NCI-H526 (cell line): ENCODE results near the gene ABHD2.

Experiments used
- DNase-seq, 2 experiments: peaks; one replicate each; lab custom pipeline; 2025; lab: John Stamatoyannopoulos, UW

Gene ABHD2

GRCh38 chr15:89167267-89168176, 79.3 kb downstream of the ABHD2 start:
- DNase-seq, result no peak

- DNase-seq, result no peak
Measured at GRCh38 chr15:89168316-89168833, 80.1 kb downstream of the ABHD2 start.

DNA sequence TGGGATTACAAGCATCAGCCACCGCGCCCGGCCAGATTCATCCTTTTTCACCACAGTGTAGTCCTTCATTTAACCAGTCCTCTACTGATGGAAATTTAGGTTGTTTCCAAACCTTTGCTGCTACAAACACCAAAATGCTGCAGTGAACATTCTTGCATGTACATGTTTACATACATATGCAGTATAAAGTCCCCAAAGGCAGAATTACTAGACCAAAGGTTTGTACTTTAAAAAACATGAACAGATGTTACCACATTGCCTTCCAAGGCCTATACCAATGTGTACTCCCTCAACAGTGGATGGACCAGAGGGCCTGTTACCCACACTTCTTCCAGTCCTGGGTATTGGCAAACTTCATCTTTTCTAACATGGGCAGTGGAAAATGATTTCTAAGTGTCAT, 82.1 kb downstream of the ABHD2 start:
- DNase-seq, result no peak

GRCh38 chr15:89171136-89172072, 83.1 kb downstream of the ABHD2 start:
- peak; percentile 51 to 79 for DNase-seq

- DNase-seq, result no peak
Measured at GRCh38 chr15:89172921-89173320, 84.7 kb downstream of the ABHD2 start.

- no peak for DNase-seq
Measured at GRCh38 chr15:89174476-89174875, 86.2 kb downstream of the ABHD2 start.

DNA sequence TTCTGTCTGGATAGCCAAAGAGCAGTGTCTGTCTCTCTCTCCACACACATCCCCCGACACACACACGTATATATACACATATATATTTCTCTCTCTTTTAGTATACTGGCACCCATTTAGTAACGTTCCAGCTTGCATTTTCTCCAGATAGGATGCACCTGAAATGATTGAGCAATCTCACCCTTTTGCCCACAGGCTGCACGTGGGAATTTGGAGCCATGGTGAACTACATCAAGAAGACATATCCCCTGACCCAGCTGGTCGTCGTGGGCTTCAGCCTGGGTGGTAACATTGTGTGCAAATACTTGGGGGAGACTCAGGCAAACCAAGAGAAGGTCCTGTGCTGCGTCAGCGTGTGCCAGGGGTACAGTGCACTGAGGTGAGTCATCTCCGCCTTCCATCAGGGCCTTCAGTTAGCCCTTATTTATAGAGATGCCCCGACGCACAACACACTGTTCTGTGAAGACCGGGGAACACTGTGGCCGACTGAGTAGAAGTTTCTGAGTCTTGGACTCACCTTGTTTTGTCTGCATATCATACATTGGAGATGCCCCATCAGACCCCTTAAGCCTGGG, 87.4 kb downstream of the ABHD2 start:
- no peak for DNase-seq

DNA sequence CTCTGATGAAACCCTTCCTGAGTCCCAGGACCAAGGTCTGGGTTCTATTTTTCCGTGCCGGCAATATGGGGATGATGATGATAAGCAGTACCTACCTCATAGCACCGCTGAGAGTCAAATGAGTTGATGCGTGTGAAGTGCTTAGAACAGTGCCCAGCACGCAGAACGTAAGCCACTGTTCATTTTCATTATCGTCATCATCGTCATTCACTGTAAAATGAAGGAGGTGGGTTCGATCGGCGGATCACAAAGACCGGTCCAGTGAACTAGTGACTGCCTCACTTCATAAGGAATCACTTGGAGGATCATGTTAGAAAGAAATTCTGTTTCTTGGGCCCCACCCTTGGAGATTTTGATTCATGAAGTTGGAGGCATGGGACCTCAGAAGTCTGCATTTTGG, 88.9 kb downstream of the ABHD2 start:
- DNase-seq, result no peak

GRCh38 chr15:89177633-89178306, 89.5 kb downstream of the ABHD2 start:
- DNase-seq, result peak; percentile 40 to 74

DNA sequence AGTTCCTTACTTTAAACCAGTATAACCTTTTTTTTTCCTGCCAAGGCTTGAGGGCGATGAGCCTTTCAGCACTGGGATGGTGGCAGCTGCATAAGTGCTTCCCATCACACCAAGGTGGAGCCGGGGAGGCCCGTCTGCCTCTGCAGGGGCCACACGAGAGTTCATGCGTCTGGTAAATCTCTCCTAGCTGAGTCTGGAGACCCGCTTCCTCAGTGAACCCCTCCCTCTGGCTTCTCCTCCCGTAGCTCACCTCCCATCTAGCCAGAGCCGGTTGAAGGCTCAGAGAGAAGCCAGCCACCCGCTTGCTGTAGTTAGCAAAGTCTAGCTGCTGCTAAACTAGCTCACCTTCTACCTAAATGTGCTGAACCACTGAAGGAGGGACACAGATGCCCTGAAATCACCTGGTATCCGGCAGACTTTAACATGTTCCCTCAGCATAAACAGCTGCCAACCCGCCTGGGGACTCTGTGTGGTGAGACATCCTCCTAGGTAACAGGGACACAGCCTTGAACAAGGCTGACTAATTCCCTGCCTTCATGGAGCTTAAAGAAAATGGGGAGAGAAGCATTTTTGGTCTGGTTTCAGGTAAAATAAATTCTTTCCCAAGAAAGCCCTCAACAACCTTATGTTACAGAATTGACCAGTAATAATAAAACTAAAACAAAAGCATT, 90.2 kb downstream of the ABHD2 start:
- DNase-seq, result no peak

DNA sequence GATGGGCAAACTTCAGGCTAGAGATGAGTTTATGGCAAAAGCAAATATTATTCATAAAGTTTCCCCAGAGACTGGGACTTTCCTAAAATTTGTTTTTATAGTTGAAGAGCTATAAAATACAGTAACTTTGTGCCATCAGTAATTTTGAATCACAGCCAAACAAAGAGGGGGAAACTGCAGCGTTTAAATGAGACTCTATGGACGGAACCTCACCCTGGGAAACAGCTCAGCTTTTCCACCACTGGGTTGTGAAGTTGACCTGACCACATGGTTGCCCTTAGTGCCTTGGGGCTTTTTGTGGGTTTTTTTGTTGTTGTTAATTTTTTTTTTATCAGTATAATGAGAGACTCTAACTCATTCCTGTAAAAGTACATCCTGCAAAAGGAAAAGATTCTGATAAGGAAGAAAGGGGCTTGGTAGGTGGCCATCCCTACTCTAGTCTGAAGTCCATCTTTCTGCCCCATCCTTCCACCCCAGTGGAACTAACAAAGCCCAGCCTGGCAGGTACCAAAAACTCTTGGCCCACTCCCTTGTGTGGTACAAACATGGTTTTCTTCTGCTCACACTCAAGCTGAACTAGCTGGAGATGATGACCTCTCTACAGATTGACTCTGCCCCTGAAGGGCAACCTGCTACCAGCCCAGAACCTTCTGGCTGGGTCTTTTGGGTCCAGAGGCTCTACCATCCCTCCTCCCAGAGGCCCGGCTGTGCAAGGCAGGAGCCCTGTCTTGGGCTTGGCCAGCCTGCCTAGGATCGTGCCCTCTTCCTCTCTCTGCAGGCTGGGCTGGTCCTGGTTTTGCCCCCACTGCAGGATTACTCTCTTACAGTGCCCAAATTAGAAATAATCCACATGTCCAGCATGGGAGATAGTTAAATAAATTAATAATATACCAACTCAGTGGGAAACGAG, 92.0 kb downstream of the ABHD2 start:
- no peak for DNase-seq

DNA sequence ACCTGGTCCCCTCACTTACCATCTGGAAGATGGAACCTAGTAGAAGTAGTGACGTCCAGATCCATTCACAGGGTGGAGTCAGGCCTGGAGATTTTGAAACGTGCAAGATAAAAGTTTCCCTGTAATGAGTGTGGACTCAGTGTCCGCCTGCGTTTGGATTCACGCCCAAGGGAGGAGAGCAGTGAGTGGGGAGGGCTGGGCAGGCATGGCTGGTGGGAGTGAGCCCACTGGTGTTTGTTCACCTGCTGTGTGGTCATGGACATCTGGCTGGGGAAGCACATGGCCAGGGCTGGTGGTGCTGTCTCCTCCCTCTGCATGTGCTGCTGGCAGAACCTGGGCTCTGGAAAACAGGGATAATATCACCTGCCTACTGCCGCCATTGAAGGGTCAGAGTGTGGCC, 96.1 kb downstream of the ABHD2 start:
- no peak for DNase-seq

- no peak for DNase-seq
Measured at GRCh38 chr15:89184886-89185526, 96.8 kb downstream of the ABHD2 start.

DNA sequence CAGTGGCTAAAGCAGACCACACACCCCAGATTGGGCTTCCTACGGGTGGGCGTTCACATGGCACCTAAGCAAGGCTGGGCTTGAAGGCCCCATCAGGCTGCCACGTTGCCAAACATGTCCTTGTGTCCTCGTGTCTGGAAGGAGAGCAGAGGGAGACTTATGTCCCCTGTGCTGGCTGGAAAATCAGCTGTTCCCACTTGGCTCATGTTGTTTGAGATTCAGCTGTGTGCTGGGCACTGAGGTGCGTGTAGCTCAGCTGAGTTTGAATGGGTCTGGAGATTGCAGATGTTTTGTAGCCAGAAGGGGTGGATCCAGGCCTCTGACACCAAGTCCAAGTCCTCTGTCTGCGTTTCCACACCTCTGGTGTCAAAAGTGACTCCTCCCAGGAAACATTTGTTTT, 98.5 kb downstream of the ABHD2 start:
- DNase-seq, result no peak

DNA sequence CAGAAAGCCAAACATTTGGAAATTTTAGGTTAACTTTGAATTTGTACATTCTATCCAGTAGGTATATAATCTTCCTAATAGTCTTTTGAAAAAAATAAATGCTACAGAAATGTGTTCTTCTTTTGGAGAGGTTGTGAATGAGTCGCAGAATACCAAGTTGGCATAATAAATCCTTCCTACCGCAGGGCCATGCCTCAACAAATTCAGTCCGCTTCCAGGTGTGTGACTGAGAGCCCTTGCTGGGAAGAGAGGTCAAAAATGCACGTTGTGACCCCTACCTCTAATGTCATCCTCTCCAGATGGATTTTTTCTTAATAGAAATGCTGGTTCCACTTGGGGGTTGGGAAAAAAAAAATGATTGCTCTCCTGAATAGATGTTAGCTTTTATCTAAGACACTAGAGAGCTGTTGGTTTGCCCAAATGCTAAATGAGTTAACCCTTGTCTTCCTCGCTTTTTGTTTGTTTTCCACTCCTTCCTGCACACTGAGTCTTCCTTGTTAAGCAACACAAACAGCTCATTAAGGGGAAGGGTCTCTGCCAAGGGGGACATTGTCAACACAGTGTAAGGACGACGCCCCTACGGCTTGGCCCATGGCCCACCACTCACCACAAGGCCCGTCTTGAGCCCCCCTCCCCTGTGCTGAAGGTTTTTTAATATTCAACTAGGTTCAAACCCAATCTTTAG, 99.2 kb downstream of the ABHD2 start:
- DNase-seq, result no peak

DNA sequence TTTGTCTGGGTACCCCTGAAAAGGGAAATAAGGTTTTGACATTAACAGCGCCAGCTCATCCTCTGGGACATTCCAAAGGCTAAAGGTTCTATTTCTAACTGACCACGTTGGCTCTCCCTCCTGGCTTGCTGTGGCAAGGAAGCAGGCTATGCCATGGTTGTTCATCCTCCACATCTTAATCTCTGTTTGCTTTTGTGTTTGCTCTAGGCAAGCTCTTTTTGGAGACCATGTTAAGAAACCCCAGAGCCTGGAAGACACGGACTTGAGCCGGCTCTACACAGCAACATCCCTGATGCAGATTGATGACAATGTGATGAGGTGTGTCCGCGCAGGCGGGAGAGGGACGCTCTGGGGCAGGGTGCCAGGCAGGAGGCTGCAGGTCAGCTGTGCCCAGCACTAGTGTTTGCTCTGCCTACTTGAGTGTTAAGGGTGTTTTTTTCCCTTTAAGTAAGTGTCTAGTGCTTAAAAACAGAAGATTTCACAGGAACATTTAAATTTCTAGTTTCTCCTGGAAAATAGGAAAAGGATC, 99.8 kb downstream of the ABHD2 start:
- no peak for DNase-seq

GRCh38 chr15:89192136-89192535, 103.9 kb downstream of the ABHD2 start:
- no peak for DNase-seq

GRCh38 chr15:89192766-89193165, 104.5 kb downstream of the ABHD2 start:
- DNase-seq, result no peak

DNA sequence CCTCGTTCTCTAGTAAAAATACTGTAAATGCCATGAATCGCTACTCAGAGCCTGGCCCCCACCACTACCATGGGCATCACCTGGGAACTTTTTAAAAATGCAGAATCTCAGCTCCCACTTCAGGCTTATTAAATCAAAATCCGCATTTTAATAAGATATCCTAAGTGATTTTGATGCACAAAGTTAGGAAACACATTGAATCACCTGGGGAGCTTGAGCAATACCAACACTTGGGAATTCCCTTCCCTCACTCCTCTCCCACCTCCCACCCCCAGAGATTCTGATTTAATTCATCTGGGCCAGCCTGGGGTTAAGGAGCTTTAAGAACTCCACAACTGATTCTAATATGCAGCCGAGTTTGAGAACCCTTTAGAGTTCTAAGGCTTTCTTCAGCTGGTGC, 106.4 kb downstream of the ABHD2 start:
- no peak for DNase-seq
